AG09319 (cell line): Measurements from ENCODE around the gene PRDM16.

Experiments used
- DNase-seq: peaks from one replicate; pipeline ENCODE4 v3.0.0-alpha.2; 2010; ENCODE audit warnings: low read depth; ENCODE audit errors: extremely low read depth
- TF ChIP-seq, protein P1 (sequence below): IDR thresholded peaks from 2 replicates; pipeline ENCODE4 v1.5.1; 2011; ENCODE audit warnings: low read depth, mild to moderate bottlenecking, inconsistent platforms, low read length, moderate library complexity

The PRDM16 gene

DNA sequence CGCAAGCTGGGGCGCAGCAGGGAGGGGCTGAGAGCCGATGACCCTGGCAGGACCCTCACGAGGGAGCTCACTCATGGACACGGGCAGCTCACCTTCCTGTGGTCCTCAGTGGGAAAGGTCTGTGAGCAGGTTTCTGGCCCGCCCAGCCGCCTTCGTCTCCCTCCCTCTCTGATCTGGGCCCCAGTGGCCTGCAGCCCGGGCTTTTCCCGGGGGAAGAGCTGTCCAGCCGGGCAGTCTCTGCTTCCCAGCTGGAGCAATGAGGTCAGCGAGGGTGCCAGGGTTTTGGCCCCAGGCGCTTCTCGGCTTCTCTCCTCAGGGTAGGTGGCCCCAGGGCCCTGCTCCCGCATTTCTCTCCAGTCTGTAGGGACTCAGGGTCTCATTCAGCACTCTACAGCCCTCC, 363.3 kb downstream of the PRDM16 start:
- TF ChIP-seq, protein P1, sequence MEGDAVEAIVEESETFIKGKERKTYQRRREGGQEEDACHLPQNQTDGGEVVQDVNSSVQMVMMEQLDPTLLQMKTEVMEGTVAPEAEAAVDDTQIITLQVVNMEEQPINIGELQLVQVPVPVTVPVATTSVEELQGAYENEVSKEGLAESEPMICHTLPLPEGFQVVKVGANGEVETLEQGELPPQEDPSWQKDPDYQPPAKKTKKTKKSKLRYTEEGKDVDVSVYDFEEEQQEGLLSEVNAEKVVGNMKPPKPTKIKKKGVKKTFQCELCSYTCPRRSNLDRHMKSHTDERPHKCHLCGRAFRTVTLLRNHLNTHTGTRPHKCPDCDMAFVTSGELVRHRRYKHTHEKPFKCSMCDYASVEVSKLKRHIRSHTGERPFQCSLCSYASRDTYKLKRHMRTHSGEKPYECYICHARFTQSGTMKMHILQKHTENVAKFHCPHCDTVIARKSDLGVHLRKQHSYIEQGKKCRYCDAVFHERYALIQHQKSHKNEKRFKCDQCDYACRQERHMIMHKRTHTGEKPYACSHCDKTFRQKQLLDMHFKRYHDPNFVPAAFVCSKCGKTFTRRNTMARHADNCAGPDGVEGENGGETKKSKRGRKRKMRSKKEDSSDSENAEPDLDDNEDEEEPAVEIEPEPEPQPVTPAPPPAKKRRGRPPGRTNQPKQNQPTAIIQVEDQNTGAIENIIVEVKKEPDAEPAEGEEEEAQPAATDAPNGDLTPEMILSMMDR, result no peak
- DNase-seq, result no peak

DNA sequence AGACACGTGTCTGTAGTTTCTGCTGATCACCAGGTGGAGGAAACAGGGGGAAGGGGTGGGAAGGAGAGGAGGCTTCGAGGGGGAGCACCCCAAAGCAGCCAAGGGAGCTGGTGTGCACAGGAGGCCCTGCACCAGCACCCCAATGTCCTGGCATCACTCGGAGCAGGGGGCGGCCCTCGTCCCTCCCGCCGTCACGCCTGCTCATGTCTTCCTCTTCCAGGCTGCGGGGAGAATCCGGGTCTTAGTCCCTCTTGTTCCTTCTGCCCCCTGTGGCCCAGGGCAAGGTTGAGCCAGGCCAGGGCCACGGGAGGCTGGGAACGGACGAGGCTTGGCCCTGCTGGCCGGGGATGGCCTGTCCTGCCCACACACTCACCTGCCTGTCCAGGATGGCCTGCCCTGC, 364.1 kb downstream of the PRDM16 start:
- DNase-seq, result no peak
- TF ChIP-seq, protein P1, result no peak

DNA sequence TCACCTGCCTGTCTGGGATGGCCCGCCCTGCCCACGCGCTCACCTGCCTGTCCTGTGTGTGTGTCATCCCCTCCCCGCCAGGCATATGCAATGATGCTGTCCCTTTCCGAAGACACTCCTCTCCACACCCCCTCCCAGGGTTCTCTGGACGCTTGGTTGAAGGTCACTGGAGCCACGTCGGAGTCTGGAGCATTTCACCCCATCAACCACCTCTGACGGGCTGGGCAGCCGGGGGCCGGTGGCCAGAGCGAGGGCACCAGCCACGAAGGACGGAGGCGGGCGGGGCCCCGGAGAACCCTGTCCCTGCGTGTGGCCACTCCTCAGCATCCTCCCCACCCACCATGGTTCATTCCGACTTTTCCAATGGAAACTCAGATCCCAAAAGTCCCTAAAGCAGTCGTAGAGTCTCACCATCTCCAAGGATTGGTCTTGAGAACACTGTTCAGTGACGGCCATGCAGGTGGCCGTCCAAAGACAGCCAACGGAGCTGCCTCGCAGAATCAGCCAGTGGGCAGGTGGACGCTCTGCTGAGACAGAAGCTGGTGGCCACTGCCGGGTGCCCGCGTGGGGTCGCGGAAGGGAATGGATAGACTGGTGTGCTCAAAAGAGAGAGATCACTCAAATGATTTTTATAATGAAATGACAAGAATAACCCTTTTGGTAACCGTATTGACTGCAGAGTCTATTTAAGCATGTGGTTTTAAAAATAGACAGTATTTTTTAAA, 364.8 kb downstream of the PRDM16 start:
- TF ChIP-seq, protein P1, result no peak
- DNase-seq, result no peak

DNA sequence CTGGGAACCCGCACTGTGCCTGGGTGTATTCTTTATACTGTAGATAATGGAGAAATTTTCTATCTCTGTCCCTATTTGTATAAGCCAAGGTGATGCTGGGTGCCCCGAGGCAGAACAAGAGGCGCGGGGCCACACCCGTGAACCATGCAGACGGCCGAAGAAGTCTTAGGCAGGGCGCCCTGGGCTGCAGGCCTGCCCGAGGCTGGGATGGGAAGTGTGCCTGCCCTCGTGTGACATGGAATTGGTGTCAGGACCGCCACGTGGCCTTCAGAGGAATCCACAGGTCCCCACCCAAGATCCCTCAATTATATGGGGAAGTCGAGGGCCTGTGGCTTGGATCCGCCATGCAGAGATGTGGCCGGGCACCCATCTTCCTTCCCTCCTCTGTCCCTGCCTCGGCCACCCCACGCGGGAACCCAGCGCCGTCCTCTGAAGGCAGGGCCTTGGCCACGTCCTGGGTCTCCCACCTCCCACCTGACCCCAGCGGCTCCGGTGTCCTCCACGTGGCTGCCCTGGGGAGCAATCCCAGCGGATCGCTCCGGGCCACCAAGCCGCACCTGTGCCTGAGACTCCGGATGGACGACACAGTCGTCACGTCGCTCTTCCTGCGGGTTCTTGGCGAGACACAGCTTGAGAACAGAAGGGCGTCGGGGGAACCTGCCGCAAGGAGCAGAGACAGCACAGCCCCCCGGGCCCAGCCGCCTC, 365.6 kb downstream of the PRDM16 start:
- TF ChIP-seq, protein P1, result no peak
- no peak for DNase-seq

DNA sequence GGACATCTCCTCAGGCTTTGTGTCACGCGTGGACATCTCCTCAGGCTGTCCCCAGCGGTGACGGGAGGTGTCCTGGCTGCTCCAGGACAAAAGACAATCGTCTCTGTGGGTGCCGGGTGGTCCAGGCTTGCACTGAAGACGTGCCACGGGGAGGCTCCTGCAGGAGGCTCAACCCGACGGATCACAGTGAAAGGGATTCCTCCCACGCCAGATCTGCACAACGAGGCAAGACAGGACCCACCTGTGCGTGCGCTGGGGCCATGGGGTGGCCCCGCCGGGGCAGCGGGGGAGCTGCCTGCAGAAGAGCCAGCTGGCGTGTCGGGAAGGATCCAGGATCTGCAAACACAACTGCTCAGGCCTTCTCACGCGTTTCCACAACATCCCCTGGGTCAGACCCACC, 366.7 kb downstream of the PRDM16 start:
- DNase-seq, result no peak

DNA sequence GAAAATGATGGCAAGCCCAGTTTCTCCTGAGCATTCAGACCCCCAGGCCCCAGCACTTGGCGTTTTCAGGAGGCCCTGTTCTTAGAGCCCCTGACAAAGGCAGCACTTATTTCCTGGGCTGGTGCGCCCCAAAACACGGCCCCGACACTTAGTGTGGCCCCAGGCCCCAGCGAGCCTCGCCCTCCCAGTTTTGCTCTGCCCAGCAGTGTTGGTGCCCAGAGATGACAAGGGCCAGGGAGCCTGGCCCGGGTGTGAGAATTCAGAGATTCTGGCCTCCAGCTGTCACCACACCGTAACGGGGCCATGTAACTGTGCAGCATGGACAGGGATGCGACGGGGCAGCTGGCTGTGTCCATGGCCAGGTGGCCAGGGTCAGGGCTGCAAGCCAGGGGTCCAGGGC, 367.4 kb downstream of the PRDM16 start:
- TF ChIP-seq, protein P1, result no peak
- DNase-seq, result no peak

More for the DNA sequence above, 366.7 kb downstream of the PRDM16 start:
- TF ChIP-seq, protein P1, result no peak

DNA sequence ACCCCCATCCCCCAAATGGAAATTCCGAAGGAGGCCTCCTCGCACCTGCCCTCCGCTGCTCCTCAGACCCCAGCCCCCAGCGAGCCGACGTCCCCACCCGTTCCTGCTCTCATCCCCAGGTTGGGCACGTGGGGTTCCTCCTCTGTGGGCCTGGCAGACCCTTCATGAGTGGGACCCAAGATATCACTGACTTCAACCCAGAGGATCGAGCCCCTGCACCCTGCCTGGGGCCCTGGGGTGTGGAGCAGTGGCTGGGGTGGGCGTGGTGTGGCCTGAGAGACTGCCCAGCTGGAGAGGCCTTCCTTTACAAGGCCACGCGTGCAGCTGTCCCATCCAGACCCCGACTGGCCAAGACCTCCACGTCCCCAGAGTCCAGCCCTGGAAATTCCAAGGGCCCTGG, 367.9 kb downstream of the PRDM16 start:
- TF ChIP-seq, protein P1, result no peak
- DNase-seq, result no peak
